Lung (tissue), 12 donors: ENCODE measurements around the gene FOXC1. TPM values are rescaled to one million over a fixed set of nuclear protein-coding genes. Genes with fewer than 3 reads are reported as not detected.

Source experiments
- ATAC-seq: fragments of 200-7000 bp; cut with Tn5 transposase; one replicate; pipeline ENCODE4 v1.9.1; 2020; ENCODE audit warnings: moderate number of reproducible peaks; ENCODE audit not compliant: insufficient read depth, low FRiP score
- DNase-seq, 3 donors: peaks; one replicate each; pipeline ENCODE4 v3.0.0-alpha.2; 2013 to 2017
- H3K27ac ChIP-seq, 2 donors: one replicate each; pipeline ENCODE4 v1.5.1; 2013; ENCODE audit warnings: mild to moderate bottlenecking in 2 of 2, moderate library complexity in 2 of 2, control low read depth in 1 of 2, inconsistent platforms in 1 of 2, low read depth in 1 of 2, low read length in 1 of 2
- H3K27me3 ChIP-seq, 3 donors: one replicate each; pipeline ENCODE4 v1.5.1; 2013; ENCODE audit warnings: low read length in 2 of 3; ENCODE audit not compliant: control insufficient read depth in 3 of 3, insufficient read depth in 3 of 3
- H3K36me3 ChIP-seq, 4 donors: one replicate each; pipeline ENCODE4 v1.5.1; 2013; ENCODE audit warnings: low read length in 4 of 4, mild to moderate bottlenecking in 1 of 4, moderate library complexity in 1 of 4; ENCODE audit not compliant: control insufficient read depth in 4 of 4, insufficient read depth in 4 of 4
- H3K4me1 ChIP-seq, 5 donors: one replicate each; pipeline ENCODE4 v1.5.1; 2013; ENCODE audit warnings: low read length in 5 of 5, mild to moderate bottlenecking in 2 of 5, moderate library complexity in 1 of 5; ENCODE audit not compliant: control insufficient read depth in 5 of 5, insufficient read depth in 5 of 5
- H3K4me3 ChIP-seq: one replicate; pipeline ENCODE4 v1.5.1; 2013; ENCODE audit warnings: mild to moderate bottlenecking, control low read depth, moderate library complexity
- H3K9ac ChIP-seq, 2 donors: one replicate each; pipeline ENCODE4 v1.5.1; 2013; ENCODE audit warnings: low read length in 2 of 2, control low read depth in 1 of 2; ENCODE audit not compliant: insufficient read depth in 1 of 2
- H3K9me3 ChIP-seq, 4 donors: one replicate each; pipeline ENCODE4 v1.5.1; 2013; ENCODE audit warnings: low read length in 3 of 4, mild to moderate bottlenecking in 1 of 4, moderate library complexity in 1 of 4; ENCODE audit not compliant: control insufficient read depth in 4 of 4, insufficient read depth in 3 of 4
- CTCF ChIP-seq: IDR thresholded peaks from 2 replicates; pipeline ENCODE4 v1.5.1; 2012; ENCODE audit warnings: mild to moderate bottlenecking; ENCODE audit errors: control extremely low read depth, extremely low read depth
- WGBS, 2 donors: extraction: QIAGEN DNeasy Blood & Tissue Kit; methylation state at CpG; one replicate each; pipeline ENCODE4 v1.1.7; 2013; 5-methylcytosine and 5-hydroxymethylcytosine counted together
- polyA plus RNA-seq, 2 donors: library from polyadenylated mRNA; stranded (reverse); fragments of 200-250 nt; gene quantifications; one replicate each; pipeline ENCODE4 v1.2.1, GENCODE V29; 2013
- total RNA-seq, 2 donors: library from RNA; depleted of rRNA in 1 of 2; stranded (reverse); fragments of >200 nt in 1 of 2; gene quantifications; one replicate each; pipeline ENCODE4 v1.2.1, GENCODE V29; 2014 to 2021
- donor health status: control.
- donor health status: control.
- donor health status: Bipolar disorder and iron deficiency.
- donor health status: healthy.
- donor health status: DM: yes; HTN: yes; CAD: no.

FOXC1 gene
- total and polyA plus RNA-seq, 4 donors: 1.4 to 6.2 (median 2.5) TPM

GRCh38 chr6:1586256-1586655 is 23.5 kb upstream of the FOXC1 start:
- Histone ChIP-seq H3K27ac (no peak overlapping the region), H3K27me3 (peaks cover 0 to 6% (median 6%) of the 10 kb centered on the region in 3 donors), H3K36me3 (no peaks in the 10 kb centered on the region), H3K4me1 (no peaks in the 10 kb centered on the region), H3K4me3 (no peak overlapping the region), H3K9ac (no peak overlapping the region), H3K9me3 (peaks cover 0 to 4% (median 0%) of the 10 kb centered on the region in 4 donors)
- 74 to 88% methylated on average over 7 of the region's 7 CpGs for WGBS, 2 donors
- DNase-seq: no peak
- no peak for ATAC-seq
- no peak for TF ChIP-seq CTCF

GRCh38 chr6:1586861-1587450 is 22.8 kb upstream of the FOXC1 start:
- ATAC-seq: no peak
- H3K27ac ChIP-seq: no peak overlapping the region
- TF ChIP-seq CTCF: no peak
- H3K9ac ChIP-seq: no peak overlapping the region
- H3K27me3 ChIP-seq: peaks cover 0 to 6% (median 6%) of the 10 kb centered on the region in 3 donors
- H3K36me3 ChIP-seq: no peaks in the 10 kb centered on the region
- 93 to 95% methylated on average over 5 of the region's 5 CpGs for WGBS, 2 donors
- DNase-seq: no peak
- no peak overlapping the region for H3K4me3 ChIP-seq
- H3K4me1 ChIP-seq: no peaks in the 10 kb centered on the region
- peaks cover 0 to 1% (median 0%) of the 10 kb centered on the region in 4 donors for H3K9me3 ChIP-seq

DNA sequence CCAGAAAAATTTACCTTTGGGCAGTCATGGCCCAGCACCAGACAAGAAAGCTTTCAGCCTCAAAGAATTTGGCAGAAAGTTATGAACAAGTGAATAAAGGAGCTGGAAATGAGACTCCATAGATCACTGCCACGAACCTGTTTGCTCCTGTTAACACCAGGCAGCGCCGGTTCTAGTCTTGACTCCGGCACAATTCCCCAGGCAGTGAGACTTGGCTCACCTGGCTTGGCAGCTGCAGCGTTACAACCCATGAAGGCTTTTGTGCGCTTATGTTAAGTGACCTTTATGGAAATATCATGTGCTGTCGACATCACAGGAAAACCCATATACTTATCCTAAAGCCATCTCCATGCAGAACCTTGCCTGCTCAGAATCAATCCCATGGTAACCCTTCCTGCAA is 22.2 kb upstream of the FOXC1 start:
- TF ChIP-seq CTCF: no peak
- Histone ChIP-seq H3K36me3 (no peaks in the 10 kb centered on the region), H3K27me3 (peaks cover 0 to 6% (median 6%) of the 10 kb centered on the region in 3 donors), H3K27ac (no peak overlapping the region), H3K4me3 (no peak overlapping the region), H3K9ac (no peak overlapping the region), H3K9me3 (peaks cover 0 to 1% (median 0%) of the 10 kb centered on the region in 4 donors), H3K4me1 (no peaks in the 10 kb centered on the region)
- DNase-seq: no peak
- whole genome bisulfite sequencing, 2 donors: 92 to 93% methylated on average over 7 of the region's 7 CpGs
- ATAC-seq: no peak

DNA sequence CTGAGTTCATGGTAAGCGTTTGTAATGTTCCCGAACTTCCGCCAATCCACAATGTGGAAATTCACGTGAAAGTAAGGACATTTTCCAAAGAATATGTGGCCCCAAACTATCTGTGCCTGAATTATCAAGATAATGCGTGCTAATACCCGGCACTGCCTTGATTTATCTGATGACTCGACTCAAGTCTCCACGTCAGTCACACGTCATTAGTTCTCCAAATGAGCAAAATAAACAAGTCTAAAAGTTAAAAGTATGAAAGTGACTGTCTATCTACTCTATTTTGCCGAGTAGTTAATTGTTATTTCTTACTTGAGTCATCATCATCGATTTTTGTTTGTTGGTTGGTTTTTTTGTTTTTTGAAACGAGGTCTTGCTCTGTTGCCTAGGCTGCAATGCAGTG is 21.7 kb upstream of the FOXC1 start:
- Histone ChIP-seq H3K27me3 (peaks cover 0 to 10% (median 8%) of the 10 kb centered on the region in 3 donors), H3K36me3 (no peaks in the 10 kb centered on the region), H3K4me3 (no peak overlapping the region), H3K9me3 (peaks cover 0 to 1% (median 0%) of the 10 kb centered on the region in 4 donors), H3K27ac (no peak overlapping the region), H3K4me1 (no peaks in the 10 kb centered on the region), H3K9ac (no peak overlapping the region)
- no peak for DNase-seq
- no peak for TF ChIP-seq CTCF
- ATAC-seq: no peak
- WGBS, 2 donors: 86 to 93% methylated on average over 12 of the region's 12 CpGs
